ENCODE results near the gene SMIM45.
A peak's percentile ranks its signal among the peaks of the same experiment; 100 is the strongest.

Gene SMIM45

DNA sequence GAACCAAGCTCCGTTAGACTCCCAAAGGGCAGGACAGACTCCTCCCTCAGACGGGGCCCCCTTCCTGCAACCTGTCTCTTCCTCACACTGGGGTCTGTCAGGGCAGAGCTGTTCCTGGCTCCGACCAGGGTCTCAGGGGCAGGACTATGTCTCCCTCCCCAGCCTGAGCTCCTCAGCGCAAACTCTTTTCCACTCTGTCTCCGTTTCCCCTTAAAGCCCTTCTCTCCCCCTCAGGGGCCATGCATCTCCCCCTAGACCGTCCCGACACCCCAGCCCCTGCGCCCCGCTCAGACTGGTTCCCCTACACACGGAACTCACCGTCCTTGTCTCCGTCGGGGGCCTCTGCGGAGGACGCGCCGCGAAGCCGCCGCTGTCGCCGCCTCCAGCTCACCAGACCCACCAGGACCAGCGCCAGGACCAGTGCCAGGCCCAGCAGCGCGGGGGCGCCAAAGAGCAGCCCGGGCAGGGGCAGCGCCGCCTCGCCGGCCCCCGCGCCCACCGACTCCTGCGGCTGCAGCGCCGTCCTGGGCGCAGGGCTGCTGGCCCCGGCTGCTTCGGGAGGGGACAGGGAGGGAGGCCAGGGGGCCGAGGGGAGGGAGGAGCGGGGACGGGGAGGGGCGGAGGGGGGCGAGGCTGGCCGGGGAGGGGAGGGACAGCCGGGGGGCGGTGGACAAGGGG lies 26.0 kb upstream of the SMIM45 start:
- Histone ChIP-seq H3K27me3 (peaks cover 86% of the 10 kb centered on the region), H3K4me1 (ENCODE audit: control insufficient read depth in 1 of 2, insufficient read depth in 1 of 2, low read depth in 1 of 2, low read length in 1 of 2) (peaks cover 0 to 9% of the 10 kb centered on the region in 2 experiments), H3K9me3 (no peaks in the 10 kb centered on the region), H3K36me3 (no peaks in the 10 kb centered on the region), H3K27ac (no peak overlapping the region), H3K4me3 (ENCODE audit: low read depth in 1 of 2, low read length in 1 of 2) (no peak overlapping the region)
- peak; percentile 46 for TF ChIP-seq CTCF (IDR thresholded peaks at IDR 0.05)

DNA sequence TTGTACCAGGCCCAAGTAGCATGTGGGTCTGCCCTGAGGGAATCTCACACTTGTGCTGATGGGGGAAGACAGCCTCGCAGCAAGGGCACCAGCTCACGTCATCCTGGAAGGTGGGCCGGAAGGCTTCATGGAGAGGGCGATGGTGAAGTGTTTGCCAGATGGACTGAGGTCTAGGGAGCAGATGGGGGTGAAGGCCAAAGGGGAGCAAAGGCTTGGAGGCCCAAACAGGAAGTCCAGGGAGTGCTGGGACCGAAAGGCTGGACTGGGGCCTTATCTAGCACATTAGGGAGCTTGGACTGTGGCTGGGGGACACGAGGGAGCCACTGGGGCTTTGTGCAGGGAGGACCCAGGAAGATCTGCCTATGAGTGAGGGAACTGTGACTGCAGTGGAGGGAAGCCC lies 24.1 kb upstream of the SMIM45 start:
- Histone ChIP-seq H3K4me1 (ENCODE audit: control insufficient read depth in 1 of 2, insufficient read depth in 1 of 2, low read depth in 1 of 2, low read length in 1 of 2) (peaks cover 0 to 9% of the 10 kb centered on the region in 2 experiments), H3K4me3 (ENCODE audit: low read depth in 1 of 2, low read length in 1 of 2) (no peak overlapping the region), H3K36me3 (no peaks in the 10 kb centered on the region), H3K27me3 (peaks cover 67% of the 10 kb centered on the region), H3K9me3 (no peaks in the 10 kb centered on the region), H3K27ac (no peak overlapping the region)
- TF ChIP-seq CTCF (IDR thresholded peaks at IDR 0.05): no peak

GRCh38 chr22:41928593-41929417 lies 23.1 kb upstream of the SMIM45 start:
- no peaks in the 10 kb centered on the region for H3K36me3 ChIP-seq
- H3K9me3 ChIP-seq: no peaks in the 10 kb centered on the region
- H3K4me3 ChIP-seq (ENCODE audit: low read depth in 1 of 2, low read length in 1 of 2): no peak overlapping the region
- TF ChIP-seq CTCF (IDR thresholded peaks at IDR 0.05): no peak
- no peak overlapping the region for H3K27ac ChIP-seq
- peaks cover 58% of the 10 kb centered on the region for H3K27me3 ChIP-seq
- peaks cover 0 to 9% of the 10 kb centered on the region in 2 experiments for H3K4me1 ChIP-seq (ENCODE audit: control insufficient read depth in 1 of 2, insufficient read depth in 1 of 2, low read depth in 1 of 2, low read length in 1 of 2)

GRCh38 chr22:41929418-41929810 lies 22.5 kb upstream of the SMIM45 start:
- H3K9me3 ChIP-seq: no peaks in the 10 kb centered on the region
- H3K36me3 ChIP-seq: no peaks in the 10 kb centered on the region
- no peak overlapping the region for H3K27ac ChIP-seq
- no peak overlapping the region for H3K4me3 ChIP-seq (ENCODE audit: low read depth in 1 of 2, low read length in 1 of 2)
- peaks cover 51% of the 10 kb centered on the region for H3K27me3 ChIP-seq
- H3K4me1 ChIP-seq (ENCODE audit: control insufficient read depth in 1 of 2, insufficient read depth in 1 of 2, low read depth in 1 of 2, low read length in 1 of 2): peaks cover 0 to 9% of the 10 kb centered on the region in 2 experiments
- no peak for TF ChIP-seq CTCF (IDR thresholded peaks at IDR 0.05)

- no peak overlapping the region for H3K27ac ChIP-seq
- no peak overlapping the region for H3K4me3 ChIP-seq (ENCODE audit: low read depth in 1 of 2, low read length in 1 of 2)
- no peaks in the 10 kb centered on the region for H3K4me1 ChIP-seq (ENCODE audit: control insufficient read depth in 1 of 2, insufficient read depth in 1 of 2, low read depth in 1 of 2, low read length in 1 of 2)
- no peaks in the 10 kb centered on the region for H3K9me3 ChIP-seq
- TF ChIP-seq CTCF (IDR thresholded peaks at IDR 0.05): no peak
- H3K27me3 ChIP-seq: peaks cover 28% of the 10 kb centered on the region
- H3K36me3 ChIP-seq: peaks cover 3% of the 10 kb centered on the region
These were observed 20.2 kb upstream of the SMIM45 start for GRCh38 chr22:41931701-41932269.

Data from neutrophil (primary cell).